HCT116 (cell line): ENCODE data around the gene LINC00305.

ENCODE experiments used
- CTCF ChIP-seq, 3 experiments: fragments of 200-600 bp in 1 of 3; sonication (generic) in 1 of 3; IDR thresholded peaks in 2 of 3; conservative IDR thresholded peaks in 1 of 3; 2 replicates each; pipeline ENCODE4 v1.5.1; 2012 to 2017; ENCODE audit warnings: low read depth in 2 of 3, low read length in 2 of 3, antibody characterized with exemption in 1 of 3, borderline replicate concordance in 1 of 3, control low read depth in 1 of 3, mild to moderate bottlenecking in 1 of 3, mixed read lengths in 1 of 3, mixed run types in 1 of 3, moderate library complexity in 1 of 3; ENCODE audit not compliant: insufficient read depth in 1 of 3
- EGR1 ChIP-seq: IDR thresholded peaks from 2 replicates; pipeline ENCODE4 v1.6.1; 2012; ENCODE audit warnings: low read depth
- EZH2 ChIP-seq: fragments of 200-600 bp; sonication (generic); IDR thresholded peaks from 2 replicates; pipeline ENCODE4 v1.6.1; 2017; ENCODE audit warnings: antibody characterized with exemption, mixed run types
- EZH2phosphoT487 ChIP-seq: fragments of 200-600 bp; IDR thresholded peaks from 2 replicates; pipeline ENCODE4 v1.6.1; 2018; ENCODE audit warnings: antibody characterized with exemption, borderline replicate concordance
- JUND ChIP-seq: IDR thresholded peaks from 2 replicates; pipeline ENCODE4 v1.6.1; 2012
- MAX ChIP-seq: IDR thresholded peaks from 2 replicates; pipeline ENCODE4 v1.6.1; 2012
- POLR2A ChIP-seq: IDR thresholded peaks from 2 replicates; pipeline ENCODE4 v1.7.0; 2011; ENCODE audit warnings: borderline replicate concordance; ENCODE audit not compliant: insufficient read depth, insufficient read length; ENCODE audit errors: extremely low read depth
- POLR2AphosphoS5 ChIP-seq: IDR thresholded peaks from 2 replicates; pipeline ENCODE4 v1.6.1; 2011; ENCODE audit warnings: mild to moderate bottlenecking, low read depth, low read length, moderate library complexity
- RAD21 ChIP-seq: IDR thresholded peaks from 2 replicates; pipeline ENCODE4 v1.6.1; 2012; ENCODE audit warnings: low read depth, mild to moderate bottlenecking
- REST ChIP-seq: IDR thresholded peaks from 2 replicates; pipeline ENCODE4 v1.6.1; 2012; ENCODE audit warnings: low read depth
- SP1 ChIP-seq: IDR thresholded peaks from 2 replicates; pipeline ENCODE4 v1.6.1; 2012; ENCODE audit warnings: low read depth
- SRF ChIP-seq: IDR thresholded peaks from 2 replicates; pipeline ENCODE4 v1.6.1; 2012; ENCODE audit warnings: low read depth
- TCF7L2 ChIP-seq: IDR thresholded peaks from 2 replicates; pipeline ENCODE4 v1.7.0; 2011; ENCODE audit warnings: borderline replicate concordance, inconsistent platforms; ENCODE audit not compliant: insufficient read depth, insufficient read length; ENCODE audit errors: extremely low read depth
- ZBTB33 ChIP-seq: IDR thresholded peaks from 2 replicates; pipeline ENCODE4 v1.6.1; 2011; ENCODE audit warnings: mild to moderate bottlenecking, low read length, moderate library complexity; ENCODE audit not compliant: insufficient replicate concordance; ENCODE audit errors: extremely low read depth

GRCh38 chr18:64179556-64180080 is 30.7 kb upstream of the LINC00305 start:
- TF ChIP-seq POLR2AphosphoS5 (no peak), CTCF (IDR thresholded peaks at IDR 0.05 in 2 of 3, conservative IDR thresholded peaks at IDR 0.05 in 1 of 3; ENCODE audit: borderline replicate concordance in 1 of 3, insufficient read depth in 1 of 3, low read depth in 2 of 3, low read length in 2 of 3) (no peak), POLR2A (no peak), EZH2 (no peak), TCF7L2 (no peak), ZBTB33 (no peak), EGR1 (no peak), MAX (no peak), SRF (no peak), EZH2phosphoT487 (no peak), RAD21 (no peak), SP1 (no peak), JUND (no peak), REST (no peak)
